Epithelial cell of prostate (primary cell): ENCODE results near the gene PRIMPOL.
"Not testable (repeated sequence)": the region's sequence is repeated elsewhere in the genome, so short reads cannot be mapped to it uniquely, and the experiment has no call there.

Source experiments
- DNase-seq: peaks from one replicate; pipeline ENCODE4 v3.0.0-alpha.2; 2011; ENCODE audit warnings: low read depth, low spot score
- H3K27ac ChIP-seq: fragments of 450-650 bp; 2 replicates; pipeline ENCODE4 v1.5.1; 2017; ENCODE audit warnings: mild to moderate bottlenecking

Gene PRIMPOL, protein sequence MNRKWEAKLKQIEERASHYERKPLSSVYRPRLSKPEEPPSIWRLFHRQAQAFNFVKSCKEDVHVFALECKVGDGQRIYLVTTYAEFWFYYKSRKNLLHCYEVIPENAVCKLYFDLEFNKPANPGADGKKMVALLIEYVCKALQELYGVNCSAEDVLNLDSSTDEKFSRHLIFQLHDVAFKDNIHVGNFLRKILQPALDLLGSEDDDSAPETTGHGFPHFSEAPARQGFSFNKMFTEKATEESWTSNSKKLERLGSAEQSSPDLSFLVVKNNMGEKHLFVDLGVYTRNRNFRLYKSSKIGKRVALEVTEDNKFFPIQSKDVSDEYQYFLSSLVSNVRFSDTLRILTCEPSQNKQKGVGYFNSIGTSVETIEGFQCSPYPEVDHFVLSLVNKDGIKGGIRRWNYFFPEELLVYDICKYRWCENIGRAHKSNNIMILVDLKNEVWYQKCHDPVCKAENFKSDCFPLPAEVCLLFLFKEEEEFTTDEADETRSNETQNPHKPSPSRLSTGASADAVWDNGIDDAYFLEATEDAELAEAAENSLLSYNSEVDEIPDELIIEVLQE

DNA sequence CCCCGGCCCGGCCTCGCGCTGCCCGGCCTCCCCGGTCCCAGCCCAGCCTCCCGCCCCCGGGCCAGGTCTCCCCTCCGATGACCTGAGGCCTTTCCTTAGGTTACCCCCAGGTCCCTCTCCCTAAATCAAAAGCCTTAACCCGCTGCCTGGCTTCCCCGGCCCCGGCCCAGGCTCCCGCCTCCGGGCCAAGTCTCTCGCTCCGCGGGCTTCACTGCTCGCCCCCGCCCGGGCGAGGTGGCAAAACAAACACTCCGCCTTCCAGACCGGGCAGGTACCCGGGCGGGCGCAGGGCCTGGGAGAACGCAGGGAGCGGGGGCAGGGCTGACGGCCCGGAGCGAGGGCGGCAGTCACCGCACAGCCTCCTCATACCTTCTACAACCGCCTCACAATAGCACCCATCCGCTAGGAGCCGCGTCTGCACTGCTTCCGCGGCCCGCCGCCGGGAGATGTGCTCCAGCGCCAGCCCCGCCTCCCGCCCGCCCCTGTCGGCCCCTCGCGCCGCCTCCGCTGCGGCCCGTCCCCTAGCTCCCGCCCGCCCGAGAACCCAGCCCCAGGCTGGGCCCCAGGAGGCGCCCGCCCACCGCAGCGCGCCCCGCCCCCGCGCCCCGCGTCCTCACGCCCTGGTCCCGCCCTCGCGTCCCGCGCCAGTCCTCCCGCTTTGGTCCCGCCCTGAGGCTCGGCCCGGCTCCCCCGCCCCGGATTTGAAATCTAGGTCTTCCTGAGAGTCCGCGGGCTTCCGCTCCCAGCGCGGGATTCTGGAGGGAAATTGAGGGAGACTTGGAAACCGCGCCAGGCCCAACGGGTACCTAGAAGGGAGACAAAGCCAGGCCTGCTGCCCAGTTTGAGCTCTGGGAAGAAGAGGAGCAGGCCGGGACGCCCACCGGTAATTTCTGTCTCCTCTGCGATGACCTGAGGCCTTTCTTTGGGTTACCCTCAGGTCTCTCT lies at the start of gene PRIMPOL, which contains the start of gene CASP3:
TSS of gene PRIMPOL (plus strand) at position 713 of the 945 bp plus-strand sequence. CDS start 7,403 bp downstream, outside the sequence.
TSS of gene CASP3 (minus strand) at position 422 of the 945 bp plus-strand sequence. CDS start 10,994 bp downstream, outside the sequence.
- peak within 1 kb of the TSS; percentile 94 for H3K27ac ChIP-seq
- peak; percentile 79 for DNase-seq

DNA sequence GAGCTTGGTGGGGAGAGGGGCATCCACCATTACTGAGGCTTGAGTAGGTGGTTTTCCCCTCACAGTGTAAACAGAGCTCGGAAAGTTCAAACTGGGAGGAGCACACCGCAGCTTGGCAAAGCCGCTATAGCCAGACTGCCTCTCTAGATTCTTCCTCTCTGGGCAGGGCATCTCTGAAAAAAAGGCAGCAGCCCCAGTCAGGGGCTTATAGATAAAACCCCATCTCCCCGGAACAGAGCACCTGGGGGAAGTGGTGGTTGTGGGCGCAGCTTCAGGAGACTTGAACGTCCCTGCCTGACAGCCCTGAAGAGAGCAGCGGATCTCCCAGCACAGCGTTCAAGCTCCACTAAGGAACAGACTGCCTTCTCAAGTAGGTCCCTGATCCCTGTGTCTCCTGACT lies 48.6 kb upstream of the PRIMPOL start:
- H3K27ac ChIP-seq, DNase-seq: not testable (repeated sequence)

DNA sequence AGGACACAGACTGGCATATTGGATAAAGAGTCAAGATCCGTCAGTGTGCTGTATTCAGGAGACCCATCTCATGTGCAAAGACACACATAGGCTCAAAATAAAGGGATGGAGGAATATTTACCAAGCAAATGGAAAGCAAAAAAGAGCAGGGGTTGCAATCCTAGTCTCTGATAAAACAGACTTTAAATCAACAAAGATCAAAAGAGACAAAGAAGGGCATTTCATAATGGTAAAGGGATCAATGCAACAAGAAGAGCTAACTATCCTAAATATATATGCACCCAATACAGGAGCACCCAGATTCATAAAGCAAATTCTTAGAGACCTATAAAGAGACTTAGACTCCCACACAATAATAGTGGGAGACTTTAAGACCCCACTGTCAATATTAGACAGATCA lies 46.7 kb upstream of the PRIMPOL start:
- not testable (repeated sequence) for DNase-seq, H3K27ac ChIP-seq

DNA sequence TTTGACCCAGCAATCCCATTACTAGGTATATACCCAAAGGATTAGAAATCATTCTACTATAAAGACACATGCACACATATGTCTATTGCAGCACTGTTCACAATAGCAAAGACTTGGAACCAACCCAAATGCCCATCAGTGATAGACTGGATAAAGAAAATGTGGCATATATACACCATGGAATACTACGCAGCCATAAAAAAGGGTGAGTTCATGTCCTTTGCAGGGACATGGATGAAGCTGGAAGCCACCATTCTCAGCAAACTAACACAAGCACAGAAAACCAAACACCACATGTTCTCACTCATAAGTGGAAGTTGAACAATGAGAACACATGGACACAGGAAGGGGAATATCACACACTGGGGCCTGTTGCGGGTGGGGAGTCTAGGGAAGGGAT lies 42.1 kb upstream of the PRIMPOL start:
- H3K27ac ChIP-seq, DNase-seq: not testable (repeated sequence)

DNA sequence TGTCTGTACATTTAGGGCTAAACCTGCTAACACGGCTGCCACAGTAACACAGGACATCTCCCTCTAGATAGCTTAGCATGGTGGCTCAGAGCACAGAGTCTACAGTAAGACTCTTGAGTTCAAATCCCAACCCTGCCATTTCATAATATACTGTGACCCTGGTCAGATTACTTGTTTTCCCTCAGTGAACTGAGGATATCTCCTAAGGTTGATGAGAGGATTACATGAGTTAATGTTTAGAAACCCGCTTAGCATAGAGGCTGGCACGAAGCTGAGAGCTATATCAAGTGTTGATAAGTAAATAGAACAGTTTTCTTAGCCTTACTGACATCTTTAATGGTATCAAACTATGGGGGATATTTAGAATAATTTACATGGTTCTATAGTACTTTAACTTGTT lies 37.5 kb upstream of the PRIMPOL start:
- no peak for DNase-seq
- H3K27ac ChIP-seq = no peak overlapping the region

DNA sequence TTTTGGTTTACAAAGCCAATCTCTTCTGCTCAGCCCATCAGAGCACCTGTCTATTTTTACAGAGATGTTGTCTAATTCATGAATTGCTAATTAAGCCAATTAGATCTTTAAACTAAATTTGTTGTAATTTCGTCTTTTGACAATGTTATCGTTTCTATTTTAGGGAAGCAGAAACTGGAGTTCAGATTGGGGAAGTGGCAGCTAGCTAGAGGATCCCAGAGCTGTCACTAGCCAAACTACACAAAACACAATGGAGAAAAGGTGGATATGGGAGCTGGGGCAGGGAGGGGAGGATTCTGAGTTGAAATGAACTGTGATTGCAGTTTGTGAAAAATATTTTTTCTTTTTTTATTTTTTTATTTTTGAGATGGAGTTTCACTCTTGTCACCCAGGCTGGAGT lies 36.1 kb upstream of the PRIMPOL start:
- no peak for DNase-seq
- H3K27ac ChIP-seq = no peak overlapping the region

DNA sequence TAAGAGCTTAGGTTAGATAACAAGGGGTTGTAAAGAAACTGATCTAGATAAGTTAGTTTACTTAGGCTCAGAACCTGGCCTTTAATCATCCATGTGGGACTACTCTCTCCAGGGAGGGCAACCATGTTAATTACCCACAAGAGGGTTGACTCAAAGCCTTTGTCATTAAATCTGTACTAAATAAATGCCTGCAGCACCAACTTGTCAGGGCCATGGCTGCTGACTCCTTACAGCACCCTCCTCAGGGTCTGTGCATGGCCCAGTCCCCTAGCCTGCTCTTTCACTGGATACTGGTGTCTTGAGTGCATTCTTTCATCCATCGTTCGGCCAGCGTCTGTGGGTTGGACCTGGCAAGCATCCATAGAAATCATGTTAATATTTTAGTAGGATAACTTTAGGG lies 35.0 kb upstream of the PRIMPOL start:
- DNase-seq = no peak

DNA sequence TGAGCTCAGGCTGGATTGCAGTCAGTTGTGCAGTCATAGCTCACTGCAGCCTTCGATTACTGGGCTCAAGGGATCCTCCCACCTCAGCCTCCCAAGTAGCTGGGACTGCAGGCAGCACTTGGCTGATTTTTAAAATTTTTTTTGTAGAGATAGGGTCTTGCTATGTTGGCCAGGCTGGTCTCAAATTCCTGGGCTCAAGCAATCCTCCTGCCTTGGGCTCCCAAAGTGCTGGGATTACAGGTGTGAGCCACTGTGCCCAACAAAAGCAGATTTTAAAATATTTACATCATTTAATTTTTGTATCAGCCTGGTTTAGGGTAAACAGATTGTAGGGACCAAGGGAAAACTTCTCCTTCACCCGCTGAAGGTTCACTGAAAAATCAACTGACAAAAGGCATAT lies 33.4 kb upstream of the PRIMPOL start:
- DNase-seq, H3K27ac ChIP-seq: not testable (repeated sequence)

More for the DNA sequence above, 35.0 kb upstream of the PRIMPOL start:
- no peak overlapping the region for H3K27ac ChIP-seq

DNA sequence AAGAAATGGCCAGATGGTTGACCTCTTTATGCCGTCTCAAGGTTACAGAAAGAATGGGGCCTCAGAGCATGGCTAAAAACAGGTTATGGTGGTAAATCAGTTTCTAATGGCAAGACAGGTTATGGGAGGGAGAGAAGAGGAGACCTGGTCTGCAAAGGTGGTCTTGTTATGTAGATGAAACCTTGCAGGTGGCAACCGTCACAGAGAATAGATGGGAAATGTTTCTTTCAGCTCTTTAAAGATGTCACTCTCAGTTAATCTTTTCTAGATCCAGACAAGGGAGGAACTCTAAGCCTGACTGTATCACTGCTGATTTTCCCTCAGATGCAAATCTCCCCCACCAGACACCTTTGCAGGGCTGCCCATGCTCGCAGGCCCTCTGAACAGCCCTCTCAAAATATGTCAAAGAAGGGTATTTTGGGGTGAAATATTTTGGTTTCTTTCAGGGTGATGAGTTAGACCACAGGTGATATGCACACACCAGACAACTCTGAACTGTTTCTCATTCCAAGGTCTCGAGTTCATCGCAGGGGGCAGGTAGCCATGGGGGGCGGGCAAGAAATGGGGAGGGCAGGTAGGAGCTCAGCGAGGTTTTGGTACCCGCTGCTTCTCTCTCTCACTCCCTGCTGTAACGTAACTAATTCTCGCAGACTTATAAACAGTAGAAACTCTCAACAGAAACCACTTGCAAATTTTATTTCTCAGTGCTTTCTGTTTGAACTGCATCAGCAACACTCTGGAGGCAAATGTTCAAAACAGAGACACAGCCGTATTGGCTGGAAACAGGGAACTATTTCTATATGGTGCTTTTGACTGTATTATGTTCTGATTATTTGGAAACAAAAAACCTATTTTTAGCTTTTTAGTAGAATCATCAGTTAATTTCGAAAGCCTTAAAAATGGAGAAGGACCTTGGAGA lies 32.6 kb upstream of the PRIMPOL start:
- no peak for DNase-seq
- H3K27ac ChIP-seq = no peak overlapping the region

DNA sequence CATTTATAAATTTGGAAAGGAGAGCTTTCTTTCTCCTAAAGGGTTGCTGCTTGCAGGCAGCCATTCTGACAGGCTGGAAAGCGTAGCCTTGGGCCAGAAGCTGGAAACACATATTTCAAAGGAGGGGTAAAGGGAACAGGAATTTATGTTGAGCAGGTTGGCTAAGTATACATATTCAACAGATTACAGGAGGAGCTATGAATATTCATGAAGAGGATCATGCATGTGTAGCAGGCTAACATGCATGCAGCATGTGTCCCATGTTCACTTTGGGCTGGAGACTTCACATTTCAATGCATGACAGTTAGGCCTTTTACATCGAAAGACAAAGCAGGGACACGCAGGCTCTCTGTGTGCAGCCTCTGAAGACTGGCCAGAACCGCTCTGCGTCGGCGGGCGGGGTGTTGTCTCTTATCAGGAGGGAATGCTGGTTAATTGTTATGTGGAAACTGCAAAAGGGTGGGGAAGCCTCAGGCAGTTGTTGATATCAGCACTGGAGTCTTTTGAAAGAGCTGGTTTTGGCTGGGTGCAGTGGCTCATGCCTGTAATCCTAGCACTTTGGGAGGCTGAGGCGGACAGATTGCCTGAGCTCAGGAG lies 31.8 kb upstream of the PRIMPOL start:
- no peak for DNase-seq
- no peak overlapping the region for H3K27ac ChIP-seq

DNA sequence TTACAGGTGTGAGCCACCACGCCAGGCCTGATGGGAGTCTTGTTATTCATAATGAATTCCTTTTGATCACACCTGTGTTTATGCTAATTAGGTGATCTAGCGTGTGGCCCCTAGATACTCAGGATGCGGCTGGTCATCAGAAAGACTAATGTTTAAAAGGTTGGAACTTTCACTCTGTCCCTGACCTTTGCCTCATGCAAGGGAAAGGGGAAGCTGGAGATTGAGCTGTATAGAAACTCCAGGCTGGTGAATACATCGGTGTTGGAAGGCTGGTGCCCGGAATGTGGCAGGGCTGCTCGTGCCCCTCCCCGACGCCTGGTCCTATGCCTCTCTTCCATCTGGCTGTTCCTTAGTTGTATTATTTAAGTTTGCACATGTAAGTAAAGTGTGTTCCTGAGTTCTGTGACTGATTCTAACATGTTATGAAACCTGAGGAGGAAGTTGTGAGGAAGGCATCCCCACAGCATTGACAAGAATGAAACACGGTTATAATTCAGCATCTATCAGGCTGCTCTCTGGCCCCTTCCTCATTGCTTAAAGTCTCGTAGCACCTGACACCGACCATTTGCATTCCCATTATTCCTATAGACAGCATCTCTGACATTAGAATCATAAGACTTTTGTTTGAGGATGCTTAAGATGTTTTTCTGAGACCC lies 29.2 kb upstream of the PRIMPOL start:
- H3K27ac ChIP-seq = no peak overlapping the region
- no peak for DNase-seq

DNA sequence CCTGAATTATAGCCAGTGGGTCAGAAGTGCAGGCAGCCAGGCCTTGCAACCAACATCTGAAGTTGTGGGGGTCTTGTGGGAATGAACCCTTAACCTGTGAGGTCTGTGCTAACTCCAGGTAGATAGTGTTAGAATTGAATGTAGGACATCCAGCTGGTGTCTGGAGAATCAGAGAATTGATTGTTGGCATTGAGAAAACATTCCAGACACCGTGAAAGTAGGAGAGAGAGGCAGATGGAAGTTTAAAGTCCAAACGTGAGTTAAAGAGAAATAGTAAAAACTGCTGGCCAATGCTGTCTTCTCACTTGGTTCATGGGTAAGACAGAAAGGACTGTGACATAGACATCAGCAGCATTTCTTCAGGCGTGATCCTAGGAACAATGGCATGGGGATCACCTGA lies 28.0 kb upstream of the PRIMPOL start:
- no peak overlapping the region for H3K27ac ChIP-seq
- no peak for DNase-seq

DNA sequence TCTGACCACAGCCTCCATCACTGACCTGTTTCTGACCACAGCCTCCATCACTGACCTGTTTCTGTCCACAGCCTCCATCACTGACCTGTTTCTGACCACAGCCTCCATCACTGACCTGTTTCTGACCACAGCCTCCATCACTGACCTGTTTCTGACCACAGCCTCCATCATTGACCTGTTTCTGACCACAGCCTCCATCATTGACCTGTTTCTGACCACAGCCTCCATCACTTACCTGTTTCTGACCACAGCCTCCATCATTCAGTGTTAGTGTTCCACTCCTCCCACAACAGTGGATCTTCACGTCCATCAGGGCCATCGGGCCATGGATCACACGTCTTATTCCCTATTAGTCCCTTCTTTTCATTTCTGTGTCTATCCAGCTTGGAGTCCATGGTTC lies 25.0 kb upstream of the PRIMPOL start:
- H3K27ac ChIP-seq, DNase-seq: not testable (repeated sequence)

DNA sequence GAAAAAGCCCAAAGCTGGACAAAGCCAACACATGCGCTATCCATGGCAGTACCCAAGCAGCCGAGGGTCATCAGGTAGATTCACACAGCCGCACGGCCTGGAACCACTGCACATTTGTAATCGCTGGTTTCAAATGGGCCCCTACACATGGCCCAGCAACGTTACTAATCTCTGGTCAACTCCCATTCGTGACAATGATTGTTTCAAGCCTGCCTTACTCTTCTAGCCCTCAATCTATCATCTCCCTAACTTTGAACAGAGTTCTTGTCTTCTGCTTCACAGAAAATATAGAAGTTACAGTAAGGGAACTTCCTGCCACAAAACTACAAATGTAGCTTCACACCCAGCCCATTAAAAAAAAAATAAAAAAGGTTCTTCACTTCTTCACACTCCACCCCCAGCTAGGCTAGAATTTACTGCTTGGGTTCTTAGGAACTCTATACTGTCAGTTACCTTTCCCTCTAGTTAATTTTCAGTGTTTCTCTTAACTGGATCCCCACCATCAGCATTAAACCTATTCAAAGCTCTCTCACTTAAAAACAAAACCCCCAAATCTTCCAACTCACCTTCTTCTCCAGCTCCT lies 24.5 kb upstream of the PRIMPOL start:
- H3K27ac ChIP-seq = no peak overlapping the region
- no peak for DNase-seq

DNA sequence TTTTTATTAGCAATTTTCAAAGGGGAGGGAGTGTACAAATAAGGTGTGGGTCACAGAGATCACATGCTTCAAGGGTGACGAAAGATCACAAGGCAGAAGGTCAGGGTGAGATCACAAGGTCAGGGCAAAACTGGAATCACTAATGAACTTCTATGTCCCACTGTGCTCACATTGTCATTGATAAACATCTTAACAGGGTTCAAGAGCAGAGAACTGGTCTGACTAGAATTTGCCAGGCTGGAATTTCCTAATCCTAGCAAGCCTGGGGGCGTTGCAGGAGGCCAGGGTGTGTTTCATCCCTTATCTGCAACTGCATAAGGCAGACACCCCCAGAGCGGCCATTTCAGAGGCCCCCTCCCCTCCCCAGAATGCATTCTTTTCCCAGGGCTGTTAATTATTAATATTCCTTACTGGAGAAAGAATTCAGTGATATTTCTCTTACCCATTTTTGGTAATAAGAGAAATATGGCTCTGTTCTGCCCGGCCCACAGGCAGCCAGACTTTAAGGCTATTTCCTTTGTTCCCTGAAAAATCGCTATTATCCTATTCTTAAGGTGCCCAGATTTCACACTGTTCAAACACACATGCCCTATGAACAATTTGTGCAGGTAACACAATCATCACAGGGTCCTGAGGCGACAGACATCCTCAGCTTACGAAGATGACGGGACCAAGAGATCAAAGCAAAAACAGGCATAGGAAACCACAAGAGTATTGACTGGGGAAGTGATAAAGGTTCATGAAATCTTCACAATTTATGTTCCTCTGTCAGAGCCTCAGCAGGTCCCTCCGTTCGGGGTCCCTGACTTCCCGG lies 23.5 kb upstream of the PRIMPOL start:
- not testable (repeated sequence) for DNase-seq, H3K27ac ChIP-seq

DNA sequence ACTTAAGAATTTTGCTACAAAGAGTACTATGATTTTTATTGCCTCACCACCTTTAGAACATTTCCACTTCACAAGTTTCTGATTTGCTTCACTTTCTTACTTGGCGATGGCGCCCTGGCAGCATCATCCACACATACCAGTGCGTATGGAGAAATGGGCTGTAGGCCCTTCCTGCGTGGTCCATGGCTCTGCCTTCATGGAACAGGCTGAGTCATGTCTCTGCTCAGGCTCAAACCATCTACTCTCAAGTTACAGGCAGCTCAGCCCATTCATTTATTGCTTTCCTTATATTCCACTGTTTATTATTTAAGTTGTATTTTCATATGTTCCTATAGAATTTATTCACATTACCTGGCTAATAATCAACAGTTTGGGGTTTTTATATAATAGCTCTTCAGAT lies 21.4 kb upstream of the PRIMPOL start:
- no peak overlapping the region for H3K27ac ChIP-seq
- DNase-seq = no peak

DNA sequence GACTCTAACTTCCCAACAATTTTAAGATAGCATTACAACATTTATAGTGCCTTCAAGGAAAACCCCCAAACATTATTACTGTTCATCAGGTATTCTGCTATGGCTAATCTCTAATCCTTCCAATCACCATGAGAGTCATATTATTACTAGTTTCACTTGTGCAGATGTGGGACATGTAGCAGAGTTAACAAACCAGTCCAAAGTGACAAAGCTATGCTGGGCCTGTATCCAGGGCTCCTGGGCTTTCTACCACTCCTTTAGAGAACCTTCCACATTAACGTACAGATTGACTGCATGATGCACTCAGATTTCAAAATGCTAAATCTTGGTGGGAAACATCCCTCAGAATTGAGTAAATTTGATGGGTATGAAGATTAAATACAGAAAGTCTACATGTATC lies 16.7 kb upstream of the PRIMPOL start:
- DNase-seq = no peak
- no peak overlapping the region for H3K27ac ChIP-seq

DNA sequence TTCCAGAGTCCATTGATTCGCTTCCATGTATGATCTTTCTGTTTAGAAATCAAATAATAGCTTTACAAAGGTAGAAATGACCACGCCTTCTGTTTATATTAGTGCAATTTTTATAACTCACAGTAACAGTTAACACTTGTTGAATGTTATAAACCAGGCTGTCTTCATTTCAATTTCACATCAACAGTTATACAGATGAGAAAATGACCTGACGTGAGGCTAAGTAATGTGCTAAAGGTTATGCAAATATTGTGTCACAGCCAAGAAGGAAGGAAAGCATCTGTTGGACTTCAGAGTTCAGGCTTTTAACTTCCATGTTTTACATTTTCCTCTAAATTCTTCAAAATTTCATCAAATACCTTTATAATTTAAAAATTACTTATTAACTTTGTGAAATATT lies 14.2 kb upstream of the PRIMPOL start:
- no peak for DNase-seq
- no peak overlapping the region for H3K27ac ChIP-seq
